Kidney epithelial cell (primary cell): ENCODE results near the gene TAF11L12. TPM values are rescaled to one million over a fixed set of nuclear protein-coding genes. Genes with fewer than 3 reads are reported as not detected.

ENCODE experiments used
- DNase-seq: peaks from one replicate; pipeline ENCODE4 v3.0.0-alpha.2; 2010; ENCODE audit warnings: low read depth
- H3K27me3 ChIP-seq: 2 replicates; pipeline ENCODE4 v1.6.0; 2011; ENCODE audit warnings: low read length; ENCODE audit not compliant: control insufficient read depth, insufficient read depth
- H3K36me3 ChIP-seq: 2 replicates; pipeline ENCODE4 v1.5.1; 2011; ENCODE audit warnings: low read length; ENCODE audit not compliant: control insufficient read depth, insufficient read depth
- H3K4me3 ChIP-seq: 2 replicates; pipeline ENCODE4 v1.5.1; 2011; ENCODE audit warnings: low read depth, mild to moderate bottlenecking, control low read depth, low read length
- total RNA-seq: library from RNA; depleted of rRNA; stranded (reverse); fragments of >200 nt; gene quantifications from 2 replicates; pipeline ENCODE4 v1.2.3, GENCODE V29; 2015
- TF ChIP-seq, protein P1 (sequence below): IDR thresholded peaks from 2 replicates; pipeline ENCODE4 v1.5.1; 2011; ENCODE audit warnings: mild to moderate bottlenecking, moderate library complexity, low read length, control low read depth, inconsistent platforms; ENCODE audit not compliant: insufficient read depth, poor library complexity, severe bottlenecking

The TAF11L12 gene
- total RNA-seq, 1 donor from 2014 or later: not detected

- H3K36me3 ChIP-seq: no peaks in the 10 kb centered on the region
- H3K27me3 ChIP-seq: no peaks in the 10 kb centered on the region
- TF ChIP-seq, protein P1, sequence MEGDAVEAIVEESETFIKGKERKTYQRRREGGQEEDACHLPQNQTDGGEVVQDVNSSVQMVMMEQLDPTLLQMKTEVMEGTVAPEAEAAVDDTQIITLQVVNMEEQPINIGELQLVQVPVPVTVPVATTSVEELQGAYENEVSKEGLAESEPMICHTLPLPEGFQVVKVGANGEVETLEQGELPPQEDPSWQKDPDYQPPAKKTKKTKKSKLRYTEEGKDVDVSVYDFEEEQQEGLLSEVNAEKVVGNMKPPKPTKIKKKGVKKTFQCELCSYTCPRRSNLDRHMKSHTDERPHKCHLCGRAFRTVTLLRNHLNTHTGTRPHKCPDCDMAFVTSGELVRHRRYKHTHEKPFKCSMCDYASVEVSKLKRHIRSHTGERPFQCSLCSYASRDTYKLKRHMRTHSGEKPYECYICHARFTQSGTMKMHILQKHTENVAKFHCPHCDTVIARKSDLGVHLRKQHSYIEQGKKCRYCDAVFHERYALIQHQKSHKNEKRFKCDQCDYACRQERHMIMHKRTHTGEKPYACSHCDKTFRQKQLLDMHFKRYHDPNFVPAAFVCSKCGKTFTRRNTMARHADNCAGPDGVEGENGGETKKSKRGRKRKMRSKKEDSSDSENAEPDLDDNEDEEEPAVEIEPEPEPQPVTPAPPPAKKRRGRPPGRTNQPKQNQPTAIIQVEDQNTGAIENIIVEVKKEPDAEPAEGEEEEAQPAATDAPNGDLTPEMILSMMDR: no peak
- DNase-seq: no peak
- no peak overlapping the region for H3K4me3 ChIP-seq
Observed at GRCh38 chr5:17655921-17656320, 45.7 kb downstream of the TAF11L12 start.

Other genes starting within 250 kb of the TAF11L12 start
- gene TAF11L2, start 112.2 kb upstream of the TAF11L12 start, total RNA-seq: not detected in 2 replicates
- gene TAF11L3, start 92.0 kb upstream of the TAF11L12 start, total RNA-seq: not detected in 2 replicates
- not detected in 2 replicates for gene TAF11L4, start 88.6 kb upstream of the TAF11L12 start, total RNA-seq
- gene TAF11L5, start 85.2 kb upstream of the TAF11L12 start, total RNA-seq: not detected in 2 replicates
- not detected in 2 replicates for gene TAF11L6, start 81.7 kb upstream of the TAF11L12 start, total RNA-seq
- gene TAF11L7, start 24.6 kb upstream of the TAF11L12 start, total RNA-seq: not detected in 2 replicates
- not detected in 2 replicates for gene TAF11L8, start 19.4 kb upstream of the TAF11L12 start, total RNA-seq
- gene TAF11L9, start 16.0 kb upstream of the TAF11L12 start, total RNA-seq: not detected in 2 replicates
- gene TAF11L10, start 12.6 kb upstream of the TAF11L12 start, total RNA-seq: not detected in 2 replicates
- gene TAF11L11, start 6.2 kb upstream of the TAF11L12 start, total RNA-seq: not detected in 2 replicates
- gene TAF11L13, start 21.7 kb downstream of the TAF11L12 start, total RNA-seq: not detected in 2 replicates
- gene TAF11L14, start 24.1 kb downstream of the TAF11L12 start, total RNA-seq: not detected in 2 replicates